Ovary (tissue), 3 donors: Measurements from ENCODE around the gene MAFB.

Experiments
- CTCF ChIP-seq, 3 donors: fragments of 450-650 bp in 2 of 3; fragments of 200-600 bp in 1 of 3; IDR thresholded peaks; one replicate each; pipeline versions ENCODE4 v1.5.1 to v1.8.0; 2016 to 2022; ENCODE audit warnings: antibody characterized with exemption in 3 of 3, mild to moderate bottlenecking in 1 of 3
- POLR2A ChIP-seq: fragments of 450-650 bp; IDR thresholded peaks from one replicate; pipeline ENCODE4 v1.6.1; 2017; ENCODE audit warnings: antibody characterized with exemption, mild to moderate bottlenecking, moderate library complexity
- donor health status: DM: no; HTN: no; CAD: no.

- TF ChIP-seq POLR2A: no peak
- TF ChIP-seq CTCF (IDR thresholded peaks at IDR 0.05): no peak
Observed at GRCh38 chr20:40681684-40682083, 7.4 kb downstream of the MAFB start.
